GM18502 (cell line): ENCODE results near the gene TMPRSS3.

Experiments used
- ATAC-seq: cut with Tn5 transposase; IDR thresholded peaks from one replicate; pipeline ENCODE4 v1.9.1; 2021; ENCODE audit warnings: mild to moderate bottlenecking; ENCODE audit not compliant: unreplicated experiment, poor library complexity

The TMPRSS3 gene

GRCh38 chr21:42357307-42357706, 38.5 kb downstream of the TMPRSS3 start:
- no peak for ATAC-seq

- no peak for ATAC-seq
Measured at GRCh38 chr21:42356650-42357049, 39.2 kb downstream of the TMPRSS3 start.

DNA sequence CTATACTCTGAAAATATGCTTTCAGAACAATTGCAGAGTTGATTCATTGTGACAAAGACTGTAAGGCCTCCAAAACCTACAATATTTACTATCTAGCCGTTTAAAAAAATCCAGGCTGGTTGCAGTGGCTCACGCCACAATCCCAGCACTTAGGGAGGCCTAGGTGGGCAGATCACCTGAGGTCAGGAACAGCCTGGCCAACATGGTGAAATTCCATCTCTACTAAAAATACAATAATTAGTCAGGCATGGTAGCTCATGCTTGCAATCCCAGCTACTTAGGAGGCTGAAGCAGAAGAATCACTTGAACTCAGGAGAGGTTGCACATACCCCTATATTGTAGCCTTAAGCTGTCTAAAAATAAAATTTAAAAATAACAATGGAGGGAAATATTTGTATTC, 39.8 kb downstream of the TMPRSS3 start:
- no peak for ATAC-seq

- ATAC-seq: no peak
Measured at GRCh38 chr21:42353623-42354022, 42.2 kb downstream of the TMPRSS3 start.

GRCh38 chr21:42352441-42353095, 43.3 kb downstream of the TMPRSS3 start:
- ATAC-seq: no peak

DNA sequence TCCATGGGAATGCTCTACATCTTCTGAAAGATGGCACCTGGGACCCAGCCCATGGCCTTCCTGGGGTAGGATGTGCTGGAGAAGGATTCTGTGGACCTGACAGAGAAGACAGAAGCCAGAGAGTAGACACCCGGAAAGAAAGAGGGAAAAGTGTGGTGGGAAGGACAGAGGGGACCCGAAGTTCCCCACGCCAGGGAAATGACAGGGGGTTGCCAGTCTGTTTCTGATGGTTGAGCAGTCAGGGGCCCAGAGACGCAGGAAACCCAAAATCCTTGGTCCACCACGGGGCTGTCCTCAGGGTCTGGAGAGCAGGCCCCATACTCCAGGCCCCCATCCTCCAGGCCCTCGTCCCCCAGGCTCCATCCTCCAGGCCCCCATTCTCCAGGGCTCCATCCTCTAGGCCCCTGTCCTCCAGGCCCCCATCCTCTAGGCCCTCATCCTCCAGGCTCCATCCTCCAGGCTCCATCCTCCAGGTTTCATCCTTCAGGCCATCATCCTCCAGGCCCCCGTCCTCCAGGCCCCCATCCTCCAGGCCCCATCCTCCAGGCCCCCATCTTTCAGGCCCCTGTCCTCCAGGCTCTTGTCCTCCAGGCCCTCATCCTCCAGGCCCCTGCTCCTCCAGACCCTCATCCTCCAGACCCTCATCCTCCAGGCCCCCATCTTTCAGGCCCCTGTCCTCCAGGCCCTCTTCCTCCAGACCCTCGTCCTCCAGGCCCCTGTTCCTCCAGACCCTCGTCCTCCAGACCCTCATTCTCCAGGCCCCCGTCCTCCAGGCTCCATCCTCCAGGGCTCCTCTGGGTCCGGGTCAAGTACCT, 44.0 kb downstream of the TMPRSS3 start:
- ATAC-seq: no peak

- ATAC-seq: no peak
Measured at GRCh38 chr21:42350927-42351426, 44.9 kb downstream of the TMPRSS3 start, which contains the start of gene TFF2. TFF2 (minus strand) TSS chr21:42350994; CDS start chr21:42350957, 37 bp downstream.

DNA sequence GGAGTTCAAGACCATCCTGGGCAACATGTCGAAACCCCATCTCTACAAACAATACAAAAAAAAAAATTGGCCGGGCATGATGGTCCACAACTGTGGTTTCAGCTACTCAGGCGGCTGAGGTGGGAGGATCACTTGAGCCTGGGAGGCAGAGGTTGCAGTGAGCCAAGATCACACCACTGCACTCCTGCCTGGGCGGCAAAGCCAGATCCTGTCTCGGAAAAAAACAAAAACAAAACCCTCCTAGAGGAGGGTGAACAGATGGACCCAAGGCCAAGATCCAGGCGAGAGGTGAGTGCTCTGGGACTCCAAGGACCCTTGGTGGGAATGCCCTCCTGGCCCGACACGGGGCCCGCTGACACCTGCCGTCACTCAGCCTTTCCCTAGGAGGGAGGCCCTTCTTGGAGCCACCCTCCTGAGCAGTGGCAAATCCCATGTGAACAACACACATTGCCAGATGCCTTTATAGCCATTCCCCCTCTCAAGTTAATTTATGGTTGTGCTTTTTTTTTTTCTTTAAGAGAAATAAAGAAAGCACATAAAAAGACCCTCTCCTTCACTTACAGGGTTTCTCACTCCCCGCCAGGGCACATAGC, 45.4 kb downstream of the TMPRSS3 start:
- no peak for ATAC-seq

- ATAC-seq: no peak
Measured at GRCh38 chr21:42349420-42350317, 46.2 kb downstream of the TMPRSS3 start.

- no peak for ATAC-seq
Measured at GRCh38 chr21:42348762-42349161, 47.1 kb downstream of the TMPRSS3 start.

DNA sequence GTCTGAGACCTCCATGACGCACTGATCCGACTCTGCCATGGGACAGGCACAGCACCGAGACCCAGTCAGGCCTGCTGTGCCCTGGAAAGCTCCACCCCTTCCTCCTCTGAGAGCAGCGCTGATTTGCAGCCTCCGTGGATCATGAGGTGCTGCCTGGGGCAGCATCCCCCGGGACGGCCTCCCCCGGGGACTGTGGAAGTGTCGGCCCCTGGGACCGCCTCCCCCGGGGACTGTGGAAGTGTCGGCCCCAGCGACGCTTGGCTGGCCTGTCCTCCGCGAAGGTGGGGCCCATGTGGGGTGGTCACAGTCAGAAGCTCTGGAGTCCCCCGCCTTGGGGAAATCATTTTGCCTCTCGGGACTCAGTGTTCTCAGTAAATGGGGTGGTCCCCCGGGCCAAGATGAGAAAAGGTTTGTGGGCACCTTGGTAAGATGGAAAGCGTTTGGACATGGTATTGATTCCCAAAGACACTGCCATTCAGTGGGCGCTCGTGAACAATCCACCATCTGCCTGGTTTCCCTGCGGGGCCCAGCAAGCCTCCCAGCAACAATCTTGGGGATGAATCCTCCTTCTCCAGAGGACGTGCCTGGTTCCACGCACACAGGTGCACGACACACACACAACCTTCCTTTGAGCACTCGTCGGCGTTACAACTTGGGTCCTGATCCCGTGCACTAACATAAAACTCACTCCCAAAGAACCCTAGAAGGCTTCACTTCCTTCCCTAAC, 48.1 kb downstream of the TMPRSS3 start:
- ATAC-seq: no peak

DNA sequence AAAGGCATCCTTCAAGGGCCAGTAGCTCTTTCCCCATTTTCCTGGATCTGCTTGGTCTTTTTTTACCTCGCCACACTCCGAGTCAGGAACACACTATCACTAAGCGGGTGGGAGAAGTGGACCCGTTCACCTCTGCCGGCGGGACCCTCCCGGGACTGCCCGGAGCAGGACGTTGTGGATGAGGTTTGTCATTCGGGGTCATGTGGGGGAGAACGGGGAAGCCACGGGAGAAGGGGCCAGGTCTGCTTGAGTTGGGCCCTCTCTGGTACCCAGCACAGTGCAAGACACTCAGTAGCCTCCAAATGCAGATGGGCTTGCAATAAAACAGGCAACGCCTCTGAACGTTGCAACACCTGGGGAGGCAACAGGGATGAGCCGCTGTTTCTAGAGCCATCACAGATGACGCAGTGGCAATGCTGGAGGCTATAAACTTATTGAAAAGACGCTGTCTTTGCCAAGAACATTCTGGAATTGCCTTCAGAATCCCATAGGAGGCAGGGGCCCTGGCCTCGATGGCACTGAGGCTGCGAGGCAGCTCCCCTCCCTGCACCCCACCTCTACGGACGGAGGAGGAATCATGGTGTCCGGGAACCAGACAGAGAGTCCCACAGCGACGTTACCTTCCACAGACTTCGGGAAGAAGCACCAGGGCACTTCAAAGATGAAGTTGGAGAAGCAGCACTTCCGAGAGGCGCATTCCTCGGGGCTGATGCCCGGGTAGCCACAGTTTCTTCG, 48.8 kb downstream of the TMPRSS3 start:
- ATAC-seq: no peak

- ATAC-seq: no peak
Measured at GRCh38 chr21:42346441-42346840, 49.4 kb downstream of the TMPRSS3 start.

DNA sequence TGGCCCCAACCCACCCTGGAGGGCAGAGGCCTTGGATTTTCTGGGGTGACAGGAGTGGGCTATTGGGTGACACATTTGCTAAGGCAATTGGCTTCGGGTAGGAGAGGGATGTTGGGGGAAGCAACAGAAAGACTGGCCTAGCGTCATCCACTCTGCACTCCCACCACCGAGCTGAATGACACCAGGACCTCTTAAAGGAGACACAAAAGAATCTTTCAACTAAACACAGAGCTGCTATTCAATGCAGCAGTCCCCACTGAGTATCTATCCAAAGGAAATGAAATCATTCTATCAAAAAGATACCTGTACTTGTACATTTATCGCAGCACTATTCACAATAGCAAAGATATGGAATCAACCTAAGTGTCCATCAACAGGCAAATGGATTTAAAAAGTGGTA, 51.2 kb downstream of the TMPRSS3 start:
- ATAC-seq: no peak

DNA sequence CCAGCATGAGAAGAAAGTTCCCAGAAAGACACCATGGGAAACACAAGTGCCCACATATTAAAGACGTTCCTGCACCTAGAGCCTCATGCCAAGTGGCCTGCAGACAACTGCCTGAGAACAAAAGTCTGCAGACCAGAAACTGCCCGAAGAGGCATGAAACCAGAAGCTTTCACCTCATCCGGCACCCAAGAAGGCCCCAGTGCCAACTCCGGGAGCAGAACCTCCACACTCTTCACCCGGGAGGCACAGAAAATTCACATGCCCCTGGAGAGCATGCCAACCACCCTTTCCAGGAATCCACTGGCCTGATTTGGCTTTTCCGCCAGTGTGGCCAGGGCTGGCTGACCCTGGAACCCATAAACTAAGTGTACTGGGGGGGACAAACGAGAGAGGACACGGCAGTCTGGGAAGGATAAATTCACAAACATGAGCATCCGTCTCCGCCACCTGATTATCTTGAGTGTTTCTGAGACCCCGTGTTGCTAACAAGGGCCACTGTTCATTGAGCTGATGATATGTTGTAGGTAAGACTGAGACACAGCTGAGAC, 51.8 kb downstream of the TMPRSS3 start:
- no peak for ATAC-seq

GRCh38 chr21:42343556-42343955, 52.3 kb downstream of the TMPRSS3 start:
- ATAC-seq: no peak

DNA sequence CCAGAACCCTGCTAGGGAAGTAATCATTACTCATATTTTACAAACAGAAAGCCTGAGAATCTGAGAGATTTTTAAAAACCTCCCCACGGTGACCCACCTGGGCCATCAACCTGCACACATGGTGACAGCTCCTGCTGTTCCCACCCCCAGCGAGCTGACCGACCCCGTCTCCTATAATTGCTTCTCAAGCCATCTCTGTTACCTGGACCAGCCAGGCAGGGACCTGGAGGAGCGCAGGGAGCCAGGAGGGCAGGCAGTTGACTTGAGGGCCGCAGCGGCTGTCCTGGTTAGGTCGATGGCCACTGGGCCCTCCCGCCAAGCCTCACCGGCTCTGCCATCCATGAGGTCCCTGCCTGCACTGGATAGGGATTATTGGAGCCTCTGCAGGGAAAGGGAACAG, 52.8 kb downstream of the TMPRSS3 start:
- ATAC-seq: no peak

DNA sequence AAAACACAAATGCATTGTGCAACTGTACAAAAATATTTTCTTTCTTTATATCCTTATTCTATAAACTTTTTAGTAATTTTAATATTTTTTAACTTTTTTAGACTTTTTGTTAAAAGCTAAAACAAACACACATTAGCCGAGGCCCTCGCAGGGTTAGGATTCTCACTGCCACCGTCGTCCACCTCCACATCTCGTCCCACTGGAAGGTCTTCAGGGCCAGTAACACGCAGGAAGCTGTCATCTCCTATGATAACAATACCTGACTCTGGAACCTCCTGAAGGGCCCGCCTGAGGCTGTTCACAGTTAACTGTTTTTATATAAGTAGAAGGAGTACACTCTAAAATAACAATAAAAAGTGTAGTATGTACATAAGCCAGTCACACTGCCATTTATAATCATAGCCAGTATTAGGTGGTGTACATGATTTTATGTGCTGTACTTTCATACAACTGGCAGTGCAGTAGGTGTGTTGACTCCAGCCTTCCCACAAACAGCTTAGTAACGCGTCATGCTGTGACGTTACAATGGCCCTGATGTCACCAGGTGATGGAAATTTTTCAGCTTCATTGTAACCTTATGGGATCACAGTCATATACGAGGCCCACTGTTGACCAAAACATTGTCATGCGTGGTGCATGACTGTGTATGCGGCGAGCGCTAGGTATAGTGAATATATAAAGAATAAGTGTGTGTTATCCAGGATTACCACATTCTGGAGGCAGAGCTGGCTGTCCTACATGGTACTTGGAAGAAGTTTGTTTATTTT, 53.9 kb downstream of the TMPRSS3 start:
- no peak for ATAC-seq
